GM19467 (cell line): ENCODE measurements around the gene ACACA.

Experiments used
- ATAC-seq: cut with Tn5 transposase; IDR thresholded peaks from one replicate; pipeline ENCODE4 v1.9.1; 2021; ENCODE audit warnings: mild to moderate bottlenecking, moderate library complexity; ENCODE audit not compliant: unreplicated experiment

Gene ACACA

GRCh38 chr17:37052450-37052849 lies 354.2 kb downstream of the ACACA start:
- no peak for ATAC-seq

DNA sequence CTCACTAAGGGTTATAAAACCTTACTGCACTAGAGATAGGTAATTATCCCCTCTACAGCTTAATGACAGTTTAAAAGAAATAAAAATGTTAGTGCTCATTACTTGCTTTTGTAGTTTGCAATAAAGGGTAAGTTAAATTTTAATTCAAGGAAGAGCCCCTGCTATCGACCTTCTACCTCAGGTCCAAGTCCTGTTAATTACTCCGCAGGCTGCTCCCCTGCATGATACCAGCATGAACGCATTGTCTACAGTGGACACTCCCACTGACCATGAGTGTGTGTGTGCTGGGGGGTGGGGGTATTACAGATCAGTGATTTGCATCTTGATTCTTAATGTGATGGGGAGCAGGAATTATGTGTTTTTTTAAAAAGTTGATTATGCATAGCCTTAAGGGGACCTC lies 354.8 kb downstream of the ACACA start:
- ATAC-seq: no peak

DNA sequence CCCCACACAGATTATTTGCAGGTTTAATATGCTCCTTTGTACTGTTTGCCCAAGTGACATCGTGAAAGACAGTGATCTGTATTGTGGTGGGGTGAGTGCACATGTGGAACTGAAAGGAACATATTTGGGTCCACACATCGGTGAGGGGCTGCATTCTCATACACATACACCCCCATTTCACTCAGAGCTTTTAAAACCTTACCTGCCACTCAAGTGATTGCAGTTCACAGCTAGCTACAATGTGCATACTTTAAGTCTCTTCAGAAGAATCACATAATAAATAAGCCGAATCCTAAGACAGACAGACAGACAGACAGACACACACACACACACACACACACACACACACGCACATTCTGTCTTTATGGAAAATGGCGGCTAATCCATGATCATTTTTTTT lies 355.3 kb downstream of the ACACA start:
- ATAC-seq: no peak

GRCh38 chr17:37050920-37051319 lies 355.7 kb downstream of the ACACA start:
- no peak for ATAC-seq

GRCh38 chr17:37048811-37049210 lies 357.8 kb downstream of the ACACA start:
- ATAC-seq: no peak

DNA sequence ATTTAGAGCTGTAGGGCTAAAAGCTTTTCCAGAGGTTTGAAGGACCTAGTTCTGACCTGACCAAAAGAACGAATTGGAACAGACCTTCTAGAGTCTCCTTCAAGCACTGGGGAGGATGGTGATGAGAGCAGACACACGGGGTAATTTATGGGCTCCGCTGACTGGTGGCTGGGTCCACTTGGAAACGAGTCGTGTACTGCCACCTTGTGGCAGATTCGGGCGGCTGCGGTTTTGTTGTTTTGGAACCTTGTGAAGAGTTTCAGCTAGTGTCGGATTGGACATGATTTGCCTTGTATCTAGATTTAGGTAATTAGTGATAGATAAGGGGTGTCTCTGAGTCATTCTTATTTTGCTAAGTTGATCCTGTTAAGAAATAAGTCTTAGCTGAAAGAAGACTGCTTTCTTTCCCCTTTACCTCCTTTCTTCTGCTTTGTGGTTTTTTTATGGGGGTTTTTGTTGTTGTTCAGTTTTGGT lies 359.0 kb downstream of the ACACA start:
- ATAC-seq: no peak

DNA sequence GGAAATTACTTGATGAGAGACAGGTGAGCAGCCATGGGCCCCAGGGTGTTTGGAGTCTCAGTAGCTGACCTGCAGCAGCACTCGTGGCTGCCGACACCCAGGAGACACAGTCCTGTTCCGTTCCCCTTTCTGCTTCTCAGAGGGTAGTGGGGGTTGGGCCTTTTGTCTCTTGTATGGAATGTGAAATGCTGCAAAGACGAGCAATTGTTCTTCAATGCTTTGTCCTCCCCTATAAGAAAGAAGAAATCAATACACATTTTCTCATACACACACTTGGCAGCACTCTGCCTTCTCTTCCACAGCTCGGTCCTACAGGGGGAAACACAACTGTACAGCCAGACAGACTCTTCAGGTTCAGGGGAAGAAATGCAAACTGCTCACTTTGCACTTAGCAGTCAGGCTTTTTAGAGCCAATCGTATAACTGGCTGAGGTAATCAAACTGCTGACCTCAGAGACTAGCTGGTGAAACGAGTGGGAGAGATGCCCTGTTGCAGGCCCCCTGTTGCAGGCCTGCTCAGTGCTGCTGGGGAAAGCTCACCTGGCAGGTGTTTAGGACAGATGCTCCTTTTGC lies 361.2 kb downstream of the ACACA start:
- ATAC-seq: no peak

GRCh38 chr17:37043201-37043600 lies 363.4 kb downstream of the ACACA start:
- ATAC-seq: no peak

GRCh38 chr17:37041932-37042331 lies 364.7 kb downstream of the ACACA start:
- no peak for ATAC-seq

DNA sequence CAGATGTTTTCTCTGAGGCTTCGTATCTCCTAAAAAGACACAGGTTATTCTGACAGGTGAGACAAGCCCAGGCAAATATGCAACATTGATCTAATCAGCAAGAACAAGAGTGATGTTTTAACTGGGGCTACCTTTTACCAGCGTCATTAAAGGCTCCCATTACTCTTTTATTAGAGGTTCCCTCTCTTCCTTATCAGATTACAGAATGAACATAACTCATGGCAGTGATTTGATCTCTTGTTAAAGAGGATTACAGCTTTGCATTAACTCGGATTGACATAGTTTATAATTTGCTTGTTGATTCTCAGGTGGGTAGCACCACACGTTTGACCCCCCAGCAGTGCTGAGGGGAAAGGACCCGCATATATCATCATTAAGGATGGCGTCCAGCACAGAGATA lies 367.4 kb downstream of the ACACA start:
- ATAC-seq: no peak

GRCh38 chr17:37037590-37038155 lies 369.0 kb downstream of the ACACA start:
- no peak for ATAC-seq
